Heart right ventricle (tissue), 16 donors: ENCODE measurements around the gene C1QB. TPM values are rescaled to one million over a fixed set of nuclear protein-coding genes. Genes with fewer than 3 reads are reported as not detected.

Experiments used
- ATAC-seq, 8 donors: fragments of 200-7000 bp; cut with Tn5 transposase; one replicate each; pipeline ENCODE4 v1.9.1; 2020; ENCODE audit warnings: mild to moderate bottlenecking in 8 of 8, moderate library complexity in 8 of 8, moderate number of reproducible peaks in 1 of 8
- DNase-seq, 2 donors: peaks; one replicate each; pipeline ENCODE4 v3.0.0-alpha.2; 2020
- H3K27ac ChIP-seq, 10 donors: fragments of 200-600 bp; sonication (generic) in 2 of 10; one replicate each; pipeline versions ENCODE4 v1.5.0 to v1.8.0; 2020 to 2022; ENCODE audit warnings: mild to moderate bottlenecking in 3 of 10
- H3K27me3 ChIP-seq, 7 donors: fragments of 200-600 bp; one replicate each; pipeline ENCODE4 v1.8.0; 2021 to 2022; ENCODE audit warnings: mild to moderate bottlenecking in 2 of 7
- H3K36me3 ChIP-seq, 9 donors: fragments of 200-600 bp; sonication (generic) in 1 of 9; one replicate each; pipeline versions ENCODE4 v1.5.0 to v1.8.0; 2020 to 2022; ENCODE audit warnings: mild to moderate bottlenecking in 2 of 9
- H3K4me1 ChIP-seq, 9 donors: fragments of 200-600 bp; sonication (generic) in 1 of 9; one replicate each; pipeline versions ENCODE4 v1.5.0 to v1.8.0; 2020 to 2022; ENCODE audit warnings: mild to moderate bottlenecking in 4 of 9
- H3K4me3 ChIP-seq, 10 donors: fragments of 200-600 bp; sonication (generic) in 2 of 10; one replicate each; pipeline versions ENCODE4 v1.5.0 to v1.8.0; 2020 to 2022; ENCODE audit warnings: mild to moderate bottlenecking in 7 of 10, moderate library complexity in 2 of 10
- H3K9me3 ChIP-seq, 11 donors: fragments of 200-600 bp in 10 of 11; sonication (generic) in 2 of 11; one replicate each; pipeline versions ENCODE4 v1.5.0 to v1.8.0; 2013 to 2022; ENCODE audit warnings: mild to moderate bottlenecking in 2 of 11, control low read depth in 1 of 11, moderate library complexity in 1 of 11
- CTCF ChIP-seq, 9 donors: fragments of 200-600 bp; sonication (generic) in 2 of 9; IDR thresholded peaks; one replicate each; pipeline versions ENCODE4 v1.5.0 to v1.8.0; 2021 to 2022; ENCODE audit warnings: antibody characterized with exemption in 9 of 9, mild to moderate bottlenecking in 5 of 9, moderate library complexity in 1 of 9
- WGBS, 2 donors: extraction: QIAGEN DNeasy Blood & Tissue Kit; methylation state at CpG; one replicate each; pipeline ENCODE4 v1.1.7; 2013; ENCODE audit warnings: inconsistent platforms in 1 of 2; 5-methylcytosine and 5-hydroxymethylcytosine counted together
- intact Hi-C, 10 donors: fragments of 100-400 bp; cut with DNase I; formaldehyde crosslinking; loops; one replicate each; pipeline versions ENCODE4 v1.11.1 to v1.14.2; 2022
- polyA plus RNA-seq, 2 donors: library from polyadenylated mRNA; stranded (reverse); fragments of 200-250 nt; gene quantifications; one replicate each; pipeline ENCODE4 v1.2.3, GENCODE V29; 2013
- total RNA-seq, 10 donors: library from RNA; stranded (reverse); fragmentation: NEBNext Ultra II Directional in 3 of 10; extraction: Animal tissue kit (Norgen Biotek cat#: 25700) in 3 of 10; gene quantifications; one replicate each; pipeline versions ENCODE4 v1.2.1 to v1.2.4, GENCODE V29; 2021 to 2023
- donor health status: Arrhythmogenic right ventricular cardiomyopathy.
- donor health status: ischemic (EF 13 %, LVEDD 7.1; RV severe dilation, severe dysfunction).
- donor health status: healthy with polysubstance abuse.
- donor health status: DM: no; HTN: yes; CAD: no.
- donor health status: DM: no; HTN: no; CAD: no.
- donor health status: ischemic (EF 25% LVEDD 6.9; RV normal size, moderate dysfunction).
- donor health status: ischemic (EF 25% LVEDD 5.7; RV mildly dilated, moderate dysfunction).
- donor health status: healthy.
- donor health status: DM: yes; HTN: yes; CAD: no.
- donor health status: Ischemic cardiomyopathy.
- donor health status: ischemic (EF 35%, LVEDD 5.7; RV mildly dilated, moderate dysfunction).
- donor health status: nonischemic (EF 11% LVEDD 7.7; RV severe dilation, severe dysfunction).
- donor health status: DM: yes; HTN: yes; CAD: no.
- donor health status: PGD.
- donor health status: ischemic (EF 29% LVEDD 5.4; RV normal size, mild dysfunction).
- donor health status: nonischemic (EF 23%, LVEDD 6.1; RV moderate dilation, normal function).

Gene C1QB
- total and polyA plus RNA-seq, 12 donors = 10.0 to 367 (median 28.5) TPM

- Histone ChIP-seq H3K4me1 (no peaks in the 10 kb centered on the region), H3K36me3 (no peaks in the 10 kb centered on the region), H3K4me3 (no peak overlapping the region), H3K27ac (no peak overlapping the region), H3K9me3 (no peaks in the 10 kb centered on the region), H3K27me3 (peaks cover 0 to 65% (median 27%) of the 10 kb centered on the region in 7 donors)
- intact Hi-C loops = no loop called here
- WGBS, 2 donors = 90 to 94% methylated on average over 1 of the region's 1 CpG
- no peak for TF ChIP-seq CTCF (IDR thresholded peaks at IDR 0.05)
- ATAC-seq = no peak
- no peak for DNase-seq
Measured at GRCh38 chr1:22683547-22683946, 30.5 kb downstream of the C1QB start.

- no peaks in the 10 kb centered on the region for H3K36me3 ChIP-seq
- no peak overlapping the region for H3K27ac ChIP-seq
- ATAC-seq (no peak), DNase-seq (no peak)
- H3K27me3 ChIP-seq = peaks cover 0 to 64% (median 27%) of the 10 kb centered on the region in 7 donors
- WGBS, 2 donors = 38 to 43% methylated on average over 10 of the region's 10 CpGs
- intact Hi-C loops = no loop called here
- no peaks in the 10 kb centered on the region for H3K9me3 ChIP-seq
- H3K4me1 ChIP-seq = no peaks in the 10 kb centered on the region
- H3K4me3 ChIP-seq = no peak overlapping the region
- TF ChIP-seq CTCF (IDR thresholded peaks at IDR 0.05) = no peak
Measured at GRCh38 chr1:22685591-22686059, 32.6 kb downstream of the C1QB start.

GRCh38 chr1:22687191-22687590 is 34.2 kb downstream of the C1QB start:
- Histone ChIP-seq H3K27me3 (peaks cover 0 to 55% (median 27%) of the 10 kb centered on the region in 7 donors), H3K36me3 (no peaks in the 10 kb centered on the region), H3K4me1 (no peaks in the 10 kb centered on the region), H3K4me3 (no peak overlapping the region), H3K27ac (no peak overlapping the region), H3K9me3 (no peaks in the 10 kb centered on the region)
- ATAC-seq (no peak), DNase-seq (no peak)
- intact Hi-C loops = no loop called here
- 77 to 78% methylated on average over 2 of the region's 2 CpGs for WGBS, 2 donors
- no peak for TF ChIP-seq CTCF (IDR thresholded peaks at IDR 0.05)

GRCh38 chr1:22688466-22688865 is 35.4 kb downstream of the C1QB start:
- Histone ChIP-seq H3K9me3 (no peaks in the 10 kb centered on the region), H3K4me3 (no peak overlapping the region), H3K27me3 (peaks cover 0 to 46% (median 27%) of the 10 kb centered on the region in 7 donors), H3K27ac (no peak overlapping the region), H3K36me3 (no peaks in the 10 kb centered on the region), H3K4me1 (no peaks in the 10 kb centered on the region)
- TF ChIP-seq CTCF (IDR thresholded peaks at IDR 0.05) = no peak
- ATAC-seq = no peak
- DNase-seq = no peak
- intact Hi-C loops = no loop called here
